Spleen (tissue), 11 donors: ENCODE results near the gene YWHAG. TPM values are rescaled to one million over a fixed set of nuclear protein-coding genes. Genes with fewer than 3 reads are reported as not detected.

Experiments
- DNase-seq: peaks from one replicate; pipeline ENCODE4 v3.0.0-alpha.2; 2020
- H3K27ac ChIP-seq, 8 donors: fragments of 200-600 bp; sonication (generic) in 7 of 8; 1 replicate in 4 of 8; 2 replicates in 4 of 8; pipeline versions ENCODE4 v1.5.0 to v1.8.0; 2016 to 2021; ENCODE audit warnings: inconsistent platforms in 4 of 8, mild to moderate bottlenecking in 4 of 8, moderate library complexity in 1 of 8
- H3K27me3 ChIP-seq, 7 donors: fragments of 200-600 bp; sonication (generic) in 6 of 7; replicated peaks in 1 of 7; 1 replicate in 4 of 7; 2 replicates in 3 of 7; pipeline versions ENCODE4 v1.5.0 to v1.8.0; 2016 to 2021; ENCODE audit warnings: inconsistent platforms in 3 of 7, mild to moderate bottlenecking in 1 of 7
- H3K36me3 ChIP-seq, 6 donors: fragments of 200-600 bp; sonication (generic) in 5 of 6; 1 replicate in 4 of 6; 2 replicates in 2 of 6; pipeline versions ENCODE4 v1.5.0 to v1.8.0; 2016 to 2021; ENCODE audit warnings: inconsistent platforms in 2 of 6
- H3K4me1 ChIP-seq, 6 donors: fragments of 200-600 bp; sonication (generic) in 5 of 6; 1 replicate in 3 of 6; 2 replicates in 3 of 6; pipeline versions ENCODE4 v1.5.0 to v1.8.0; 2016 to 2021; ENCODE audit warnings: inconsistent platforms in 3 of 6
- H3K4me3 ChIP-seq, 8 donors: fragments of 200-600 bp; sonication (generic) in 7 of 8; 1 replicate in 4 of 8; 2 replicates in 4 of 8; pipeline versions ENCODE4 v1.5.0 to v1.8.0; 2016 to 2021; ENCODE audit warnings: inconsistent platforms in 4 of 8, mild to moderate bottlenecking in 4 of 8, moderate library complexity in 2 of 8
- H3K9me3 ChIP-seq, 8 donors: fragments of 200-600 bp; sonication (generic) in 7 of 8; 1 replicate in 4 of 8; 2 replicates in 4 of 8; pipeline versions ENCODE4 v1.5.0 to v1.8.0; 2016 to 2021; ENCODE audit warnings: inconsistent platforms in 4 of 8
- POLR2A ChIP-seq, 3 donors: fragments of 450-650 bp; IDR thresholded peaks; one replicate each; pipeline ENCODE4 v1.5.1; 2017; ENCODE audit warnings: antibody characterized with exemption in 3 of 3, mild to moderate bottlenecking in 1 of 3
- POLR2AphosphoS5 ChIP-seq, 3 donors: sonication (generic); formaldehyde crosslinking; IDR thresholded peaks; one replicate each; pipeline ENCODE4 v1.5.1; 2017; ENCODE audit warnings: antibody characterized with exemption in 3 of 3
- WGBS, 5 donors: extraction: QIAGEN DNeasy Blood & Tissue Kit in 3 of 5; methylation state at CpG; one replicate each; pipeline versions ENCODE4 v1.1.5 to v1.1.7; 2013 to 2018; 5-methylcytosine and 5-hydroxymethylcytosine counted together
- intact Hi-C: fragments of 100-400 bp; cut with DNase I; formaldehyde crosslinking; loops from one replicate; pipeline ENCODE4 v1.15.0; 2023; ENCODE audit warnings: low total_unique reads
- polyA plus RNA-seq, 3 donors: library from polyadenylated mRNA; stranded (reverse); fragments of 200-250 nt; gene quantifications; one replicate each; pipeline ENCODE4 v1.2.1, GENCODE V29; 2013
- total RNA-seq, 7 donors: library from RNA; depleted of rRNA in 3 of 7; stranded (reverse); fragments of >200 nt in 3 of 7; fragmentation: NEBNext Ultra II Directional in 4 of 7; extraction: Animal tissue kit (Norgen Biotek cat#: 25700) in 4 of 7; gene quantifications; one replicate each; pipeline versions ENCODE4 v1.1.0 to v1.2.1, GENCODE V29; 2016 to 2021
- TF ChIP-seq, protein P1 (sequence below), 11 experiments: fragments of 200-600 bp in 7 of 11; fragments of 450-650 bp in 4 of 11; sonication (generic) in 4 of 11; IDR thresholded peaks in 8 of 11; conservative IDR thresholded peaks in 3 of 11; 1 replicate in 7 of 11; 2 replicates in 4 of 11; pipeline versions ENCODE4 v1.4.0 to v1.8.0; 2016 to 2021; ENCODE audit warnings: antibody characterized with exemption in 11 of 11, inconsistent platforms in 4 of 11, mild to moderate bottlenecking in 1 of 11
- donor health status: healthy with polysubstance abuse.
- donor health status: DM: no; HTN: no; CAD: no; lungs with moderate emphysema.
- donor health status: DM: no; HTN: no; CAD: no.
- donor health status: Bipolar disorder and iron deficiency.
- donor health status: healthy.
- donor health status: DM: no; HTN: no; CAD: no.
- donor health status: DM: yes; HTN: yes; CAD: no.

Gene YWHAG
- total and polyA plus RNA-seq, 10 donors, result 19.7 to 108 (median 70.4) TPM

DNA sequence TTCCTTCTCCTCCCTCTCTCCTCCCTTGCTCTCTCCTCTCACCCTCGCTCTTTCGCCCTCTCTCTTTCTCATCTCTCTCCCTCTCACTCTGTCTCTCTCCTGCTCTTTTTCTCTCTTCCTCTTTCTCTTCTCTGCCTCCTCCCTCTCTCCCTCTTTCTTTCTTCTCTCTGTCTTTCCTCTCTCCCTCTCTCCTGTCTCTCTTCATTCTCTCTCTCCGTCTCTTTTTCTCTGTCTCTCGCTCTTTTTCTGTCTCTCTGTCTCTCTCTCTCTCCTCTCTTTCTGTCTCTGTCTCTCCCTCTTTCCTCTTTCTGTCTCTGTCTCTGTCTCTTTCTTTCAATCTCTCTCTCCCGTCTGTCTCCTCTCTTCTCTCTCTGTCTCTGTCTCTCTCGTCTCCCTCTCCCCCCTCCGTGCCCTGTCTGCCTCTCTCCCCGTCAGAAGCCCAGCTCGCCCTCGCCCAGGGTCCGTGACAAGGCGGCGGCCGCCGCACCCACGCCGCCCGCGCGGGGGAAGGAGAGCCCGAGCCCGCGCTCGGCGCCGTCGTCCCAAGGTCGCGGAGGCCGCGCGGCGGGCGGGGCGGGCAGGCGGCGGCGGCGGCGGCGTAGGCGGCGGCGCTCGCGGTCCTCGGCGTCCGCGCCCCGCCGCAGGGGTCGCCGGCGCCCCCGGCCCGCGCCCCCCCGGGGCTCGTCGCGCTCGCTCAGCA lies 77.6 kb downstream of the YWHAG start:
- Histone ChIP-seq H3K27me3 (peaks cover 2 to 93% (median 28%) of the 10 kb centered on the region in 7 donors), H3K27ac (no peak overlapping the region), H3K4me1 (peaks cover 0 to 30% (median 21%) of the 10 kb centered on the region in 6 donors), H3K4me3 (peak overlapping the region in 4 of 8 donors; percentile 24 to 74 (median 48)), H3K9me3 (no peaks in the 10 kb centered on the region), H3K36me3 (no peaks in the 10 kb centered on the region)
- no peak for DNase-seq
- intact Hi-C loops, result no loop called here
- 4 to 8% (median 6%) methylated on average over 30 to 63 of the region's 63 CpGs for WGBS, 5 donors
- TF ChIP-seq POLR2AphosphoS5 (IDR thresholded peaks at IDR 0.05) (no peak), POLR2A (IDR thresholded peaks at IDR 0.05) (no peak)
- TF ChIP-seq, protein P1, sequence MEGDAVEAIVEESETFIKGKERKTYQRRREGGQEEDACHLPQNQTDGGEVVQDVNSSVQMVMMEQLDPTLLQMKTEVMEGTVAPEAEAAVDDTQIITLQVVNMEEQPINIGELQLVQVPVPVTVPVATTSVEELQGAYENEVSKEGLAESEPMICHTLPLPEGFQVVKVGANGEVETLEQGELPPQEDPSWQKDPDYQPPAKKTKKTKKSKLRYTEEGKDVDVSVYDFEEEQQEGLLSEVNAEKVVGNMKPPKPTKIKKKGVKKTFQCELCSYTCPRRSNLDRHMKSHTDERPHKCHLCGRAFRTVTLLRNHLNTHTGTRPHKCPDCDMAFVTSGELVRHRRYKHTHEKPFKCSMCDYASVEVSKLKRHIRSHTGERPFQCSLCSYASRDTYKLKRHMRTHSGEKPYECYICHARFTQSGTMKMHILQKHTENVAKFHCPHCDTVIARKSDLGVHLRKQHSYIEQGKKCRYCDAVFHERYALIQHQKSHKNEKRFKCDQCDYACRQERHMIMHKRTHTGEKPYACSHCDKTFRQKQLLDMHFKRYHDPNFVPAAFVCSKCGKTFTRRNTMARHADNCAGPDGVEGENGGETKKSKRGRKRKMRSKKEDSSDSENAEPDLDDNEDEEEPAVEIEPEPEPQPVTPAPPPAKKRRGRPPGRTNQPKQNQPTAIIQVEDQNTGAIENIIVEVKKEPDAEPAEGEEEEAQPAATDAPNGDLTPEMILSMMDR (IDR thresholded peaks at IDR 0.05 in 8 of 11, conservative IDR thresholded peaks at IDR 0.05 in 3 of 11), result no peak

DNA sequence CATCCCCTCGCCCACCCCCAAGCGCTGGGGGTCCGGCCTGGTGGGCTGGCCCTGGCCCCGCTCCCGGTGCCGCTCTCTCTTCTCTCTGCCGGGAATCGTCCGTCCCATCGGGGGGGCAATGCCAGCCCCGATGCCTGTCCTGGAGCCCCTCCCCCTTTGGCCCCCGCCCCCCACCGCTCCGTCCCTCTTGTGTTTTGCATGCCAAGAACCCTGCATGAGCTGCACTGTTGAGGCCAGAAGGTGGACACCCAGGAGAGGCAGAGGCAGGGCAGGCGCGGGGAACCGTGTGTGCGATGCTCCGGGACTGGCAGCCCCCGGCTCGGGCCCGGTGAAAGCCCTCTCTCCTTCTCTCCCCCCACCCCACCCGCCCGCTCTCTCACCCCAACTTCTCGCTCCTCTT lies 78.4 kb downstream of the YWHAG start:
- intact Hi-C loops, result no loop called here
- peaks cover 0 to 30% (median 21%) of the 10 kb centered on the region in 6 donors for H3K4me1 ChIP-seq
- no peaks in the 10 kb centered on the region for H3K36me3 ChIP-seq
- TF ChIP-seq, protein P1 (IDR thresholded peaks at IDR 0.05 in 8 of 11, conservative IDR thresholded peaks at IDR 0.05 in 3 of 11), result no peak
- TF ChIP-seq POLR2AphosphoS5 (IDR thresholded peaks at IDR 0.05) (no peak), POLR2A (IDR thresholded peaks at IDR 0.05) (no peak)
- DNase-seq, result no peak
- no peaks in the 10 kb centered on the region for H3K9me3 ChIP-seq
- no peak overlapping the region for H3K4me3 ChIP-seq
- no peak overlapping the region for H3K27ac ChIP-seq
- peaks cover 2 to 93% (median 28%) of the 10 kb centered on the region in 7 donors for H3K27me3 ChIP-seq
- 38 to 48% (median 44%) methylated on average over 21 to 25 of the region's 25 CpGs for WGBS, 5 donors

DNA sequence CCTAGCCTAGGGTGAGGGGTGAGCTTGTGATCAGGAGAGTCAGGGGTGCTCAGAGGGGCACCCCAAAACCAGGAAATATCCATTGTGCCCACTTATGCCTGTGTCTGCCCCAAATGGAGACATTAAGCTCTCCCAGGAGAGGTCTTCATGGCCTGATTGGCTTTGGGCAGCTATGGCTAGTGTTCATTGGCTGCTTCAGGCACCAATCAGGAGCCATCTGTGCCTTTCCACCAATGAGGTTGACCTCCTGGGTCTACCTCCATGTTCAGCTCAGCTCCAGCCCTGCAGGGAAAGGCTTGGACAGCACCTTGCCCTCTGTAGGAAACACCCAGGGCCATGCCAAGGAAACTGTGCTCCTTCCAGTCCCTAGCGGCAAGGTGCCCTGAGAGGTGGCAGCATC lies 80.3 kb downstream of the YWHAG start:
- DNase-seq, result no peak
- no peaks in the 10 kb centered on the region for H3K9me3 ChIP-seq
- H3K36me3 ChIP-seq, result no peaks in the 10 kb centered on the region
- WGBS, 5 donors, result 95 to 100% (median 100%) methylated on average over 1 of the region's 1 CpG
- TF ChIP-seq POLR2A (IDR thresholded peaks at IDR 0.05) (no peak), POLR2AphosphoS5 (IDR thresholded peaks at IDR 0.05) (no peak)
- TF ChIP-seq, protein P1 (IDR thresholded peaks at IDR 0.05 in 8 of 11, conservative IDR thresholded peaks at IDR 0.05 in 3 of 11), result no peak
- no peak overlapping the region for H3K4me3 ChIP-seq
- H3K27ac ChIP-seq, result no peak overlapping the region
- H3K27me3 ChIP-seq, result peaks cover 2 to 75% (median 25%) of the 10 kb centered on the region in 7 donors
- intact Hi-C loops, result no loop called here
- H3K4me1 ChIP-seq, result peaks cover 0 to 29% (median 22%) of the 10 kb centered on the region in 6 donors

Other genes with a start within 250 kb of the YWHAG start
- 1 to 10 TPM in 2 of 7 donors, under 1 TPM in 4, not detected in 1; 0.23 to 1.2 (median 0.76) TPM for gene SRRM3, start 157.1 kb downstream of the YWHAG start, total RNA-seq
- gene SRRM3, start 157.1 kb downstream of the YWHAG start, polyA plus RNA-seq, result 1 to 10 TPM in 1 of 3 donors, under 1 TPM in 2; 0.93 to 1.6 (median 0.96) TPM
- 100 to 1,000 TPM in 5 of 7 donors, 10 to 100 TPM in 2; 56.5 to 227 (median 131) TPM for gene HSPB1, start 56.3 kb downstream of the YWHAG start, total RNA-seq
- gene HSPB1, start 56.3 kb downstream of the YWHAG start, polyA plus RNA-seq, result 100 to 1,000 TPM in 2 of 3 donors, 10 to 100 TPM in 1; 70.1 to 216 (median 214) TPM
- gene SSC4D, start 50.7 kb upstream of the YWHAG start, total RNA-seq, result 1 to 10 TPM in 2 of 7 donors, under 1 TPM in 5; 0.11 to 1.5 (median 0.43) TPM
- gene SSC4D, start 50.7 kb upstream of the YWHAG start, polyA plus RNA-seq, result 1 to 10 TPM in 2 of 3 donors, under 1 TPM in 1; 0.68 to 1.2 (median 1.1) TPM
- 1 to 10 TPM; 1.3 to 7.5 (median 2.5) TPM for gene ZP3, start 66.0 kb upstream of the YWHAG start, total RNA-seq
- 1 to 10 TPM; 3.3 to 5.0 (median 4.3) TPM for gene ZP3, start 66.0 kb upstream of the YWHAG start, polyA plus RNA-seq
- gene DTX2, start 102.7 kb upstream of the YWHAG start, total RNA-seq, result 10 to 100 TPM; 38.6 to 60.6 (median 44.5) TPM
- 10 to 100 TPM; 17.9 to 50.9 (median 36.2) TPM for gene DTX2, start 102.7 kb upstream of the YWHAG start, polyA plus RNA-seq
- 1 to 10 TPM; 1.9 to 4.4 (median 3.0) TPM for gene UPK3B, start 151.6 kb upstream of the YWHAG start, total RNA-seq
- gene UPK3B, start 151.6 kb upstream of the YWHAG start, polyA plus RNA-seq, result 1 to 10 TPM in 2 of 3 donors, under 1 TPM in 1; 0.21 to 1.9 (median 1.2) TPM
- under 1 TPM in 4 of 7 donors, not detected in 3; 0.64 to 0.82 (median 0.75) TPM for gene SPDYE16, start 184.3 kb upstream of the YWHAG start, total RNA-seq
- gene SPDYE16, start 184.3 kb upstream of the YWHAG start, polyA plus RNA-seq, result under 1 TPM in 2 of 3 donors, not detected in 1; 0.06 to 0.13 TPM